Activated effector memory CD4-positive, alpha-beta T cell treated with anti-CD3 and anti-CD28 coated beads, Interleukin-2, amount 50 U/mL, for 16 hours (primary cell): ENCODE measurements around the gene CSGALNACT2.

Experiments
- DNase-seq: peaks from one replicate; pipeline ENCODE4 v3.0.0-alpha.2; 2020

Gene CSGALNACT2

GRCh38 chr10:43230101-43230908, 92.1 kb downstream of the CSGALNACT2 start:
- peak; percentile 60 for DNase-seq

DNA sequence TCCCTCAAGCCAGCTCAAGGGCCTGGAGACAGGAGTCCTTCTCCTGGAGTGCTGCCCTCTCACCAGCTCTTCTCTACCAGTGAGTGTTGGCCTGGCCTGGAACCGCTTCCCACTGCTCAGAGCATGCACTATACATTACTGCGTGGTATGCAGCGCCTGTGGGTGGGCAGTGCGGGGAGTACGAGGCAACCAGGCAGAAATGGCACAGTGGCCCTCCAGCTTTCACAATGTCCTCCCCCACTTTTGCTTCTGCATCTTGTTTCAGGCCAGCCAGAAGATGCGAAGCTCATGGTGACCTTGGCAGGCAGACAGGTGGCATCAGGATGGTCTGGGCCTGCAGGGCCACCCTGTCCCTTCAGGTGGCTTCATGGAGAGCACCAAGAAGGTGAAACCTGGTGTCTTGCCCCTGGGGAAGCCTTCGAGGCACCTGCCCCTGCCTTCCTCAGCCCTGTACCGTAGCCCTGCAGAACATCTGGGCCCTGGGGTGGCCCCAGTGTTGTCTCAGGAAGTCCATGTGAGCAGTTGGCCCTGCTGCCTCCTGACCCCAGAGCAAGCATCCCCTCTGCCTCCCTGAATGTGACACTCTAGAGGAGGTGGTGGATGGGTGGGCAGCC, 92.8 kb downstream of the CSGALNACT2 start:
- DNase-seq = peak; percentile 60

GRCh38 chr10:43231523-43232078, 93.4 kb downstream of the CSGALNACT2 start:
- DNase-seq = peak; percentile 68

GRCh38 chr10:43233601-43234430, 95.6 kb downstream of the CSGALNACT2 start:
- peak; percentile 53 for DNase-seq

- DNase-seq = peak; percentile 25
These were observed 96.3 kb downstream of the CSGALNACT2 start for GRCh38 chr10:43234471-43235041.
